ENCODE data around the gene HOXA10. TPM values are rescaled to one million over a fixed set of nuclear protein-coding genes. Genes with fewer than 3 reads are reported as not detected.

HOXA10 gene
- total and polyA plus RNA-seq, 2 donors (not counting 1 experiment from before 2014, with no cell fraction given), result 0.17 to 1.00 TPM

DNA sequence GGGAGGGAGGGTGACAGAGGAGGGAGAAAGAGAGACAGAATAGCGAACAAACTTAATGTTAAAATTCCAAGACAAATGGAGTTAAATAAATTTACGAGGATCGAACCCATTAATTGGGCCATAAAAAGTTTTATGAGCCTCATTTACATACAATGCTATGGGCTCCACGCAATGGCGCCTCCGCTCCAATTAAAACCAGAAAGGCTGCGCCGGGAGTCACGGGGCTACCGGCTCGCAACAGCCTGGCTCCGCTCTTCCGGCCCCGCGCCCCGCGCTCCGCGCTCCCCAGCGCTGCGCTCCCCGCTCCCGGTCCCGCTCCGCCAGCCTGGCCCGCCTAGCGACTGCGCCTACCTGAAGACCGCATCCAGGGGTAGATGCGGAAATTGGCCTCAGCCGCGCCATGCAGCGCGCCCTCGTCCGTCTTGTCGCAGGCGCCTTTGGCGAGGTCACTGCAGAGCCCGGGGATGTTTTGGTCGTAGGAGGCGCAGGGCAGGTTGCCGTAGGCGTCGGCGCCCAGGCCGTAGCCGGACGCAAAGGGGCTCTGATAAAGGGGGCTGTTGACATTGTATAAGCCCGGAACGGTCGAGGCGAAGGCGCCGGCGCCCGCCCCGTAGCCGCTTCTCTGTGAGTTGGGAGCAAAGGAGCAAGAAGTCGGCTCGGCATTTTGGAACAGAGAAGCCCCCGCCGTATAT, 18.2 kb downstream of the HOXA10 start:
- Histone ChIP-seq H3K4me2 (ENCODE audit: extremely low read depth, insufficient read depth, low read length) (peak overlapping the region; percentile 85), H3K79me2 (ENCODE audit: control insufficient read depth, insufficient read depth, low read length) (peaks cover 10% of the 10 kb centered on the region), H3K9me3 (ENCODE audit: control insufficient read depth, insufficient read depth, low read depth, low read length) (no peaks in the 10 kb centered on the region), H3K27ac (ENCODE audit: insufficient read depth, low read length) (peak overlapping the region; percentile 63), H3K36me3 (ENCODE audit: control insufficient read depth, insufficient read depth, low read length) (no peaks in the 10 kb centered on the region), H3K27me3 (ENCODE audit: control insufficient read depth, insufficient read depth, low read length) (no peaks in the 10 kb centered on the region), H3K9ac (ENCODE audit: insufficient read depth, low read length) (peak overlapping the region; percentile 67), H3K4me3 (replicated peaks in 1 of 4; ENCODE audit: control extremely low read depth in 1 of 4, insufficient read depth in 1 of 4, low read depth in 3 of 4, low read length in 4 of 4) (peak overlapping the region; percentile 64 to 86 (median 73)), H4K20me1 (ENCODE audit: control insufficient read depth, extremely low read depth, insufficient read depth, low read length) (no peaks in the 10 kb centered on the region), H2AFZ (ENCODE audit: low read length) (peak overlapping the region; percentile 90), H3K4me1 (ENCODE audit: control insufficient read depth, extremely low read depth, insufficient read depth, low read length) (peaks cover 4% of the 10 kb centered on the region)
- no peak for TF ChIP-seq EZH2 (IDR thresholded peaks at IDR 0.05; ENCODE audit: low read length, missing control alignments)
- TF ChIP-seq, protein P1, sequence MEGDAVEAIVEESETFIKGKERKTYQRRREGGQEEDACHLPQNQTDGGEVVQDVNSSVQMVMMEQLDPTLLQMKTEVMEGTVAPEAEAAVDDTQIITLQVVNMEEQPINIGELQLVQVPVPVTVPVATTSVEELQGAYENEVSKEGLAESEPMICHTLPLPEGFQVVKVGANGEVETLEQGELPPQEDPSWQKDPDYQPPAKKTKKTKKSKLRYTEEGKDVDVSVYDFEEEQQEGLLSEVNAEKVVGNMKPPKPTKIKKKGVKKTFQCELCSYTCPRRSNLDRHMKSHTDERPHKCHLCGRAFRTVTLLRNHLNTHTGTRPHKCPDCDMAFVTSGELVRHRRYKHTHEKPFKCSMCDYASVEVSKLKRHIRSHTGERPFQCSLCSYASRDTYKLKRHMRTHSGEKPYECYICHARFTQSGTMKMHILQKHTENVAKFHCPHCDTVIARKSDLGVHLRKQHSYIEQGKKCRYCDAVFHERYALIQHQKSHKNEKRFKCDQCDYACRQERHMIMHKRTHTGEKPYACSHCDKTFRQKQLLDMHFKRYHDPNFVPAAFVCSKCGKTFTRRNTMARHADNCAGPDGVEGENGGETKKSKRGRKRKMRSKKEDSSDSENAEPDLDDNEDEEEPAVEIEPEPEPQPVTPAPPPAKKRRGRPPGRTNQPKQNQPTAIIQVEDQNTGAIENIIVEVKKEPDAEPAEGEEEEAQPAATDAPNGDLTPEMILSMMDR (conservative IDR thresholded peaks at IDR 0.05 in 1 of 2, IDR thresholded peaks at IDR 0.05 in 1 of 2; ENCODE audit: low read depth in 1 of 2, low read length in 2 of 2), result no peak
- peak in 1 of 2 donors; percentile 29 for DNase-seq (ENCODE audit: low read depth in 2 of 2)

DNA sequence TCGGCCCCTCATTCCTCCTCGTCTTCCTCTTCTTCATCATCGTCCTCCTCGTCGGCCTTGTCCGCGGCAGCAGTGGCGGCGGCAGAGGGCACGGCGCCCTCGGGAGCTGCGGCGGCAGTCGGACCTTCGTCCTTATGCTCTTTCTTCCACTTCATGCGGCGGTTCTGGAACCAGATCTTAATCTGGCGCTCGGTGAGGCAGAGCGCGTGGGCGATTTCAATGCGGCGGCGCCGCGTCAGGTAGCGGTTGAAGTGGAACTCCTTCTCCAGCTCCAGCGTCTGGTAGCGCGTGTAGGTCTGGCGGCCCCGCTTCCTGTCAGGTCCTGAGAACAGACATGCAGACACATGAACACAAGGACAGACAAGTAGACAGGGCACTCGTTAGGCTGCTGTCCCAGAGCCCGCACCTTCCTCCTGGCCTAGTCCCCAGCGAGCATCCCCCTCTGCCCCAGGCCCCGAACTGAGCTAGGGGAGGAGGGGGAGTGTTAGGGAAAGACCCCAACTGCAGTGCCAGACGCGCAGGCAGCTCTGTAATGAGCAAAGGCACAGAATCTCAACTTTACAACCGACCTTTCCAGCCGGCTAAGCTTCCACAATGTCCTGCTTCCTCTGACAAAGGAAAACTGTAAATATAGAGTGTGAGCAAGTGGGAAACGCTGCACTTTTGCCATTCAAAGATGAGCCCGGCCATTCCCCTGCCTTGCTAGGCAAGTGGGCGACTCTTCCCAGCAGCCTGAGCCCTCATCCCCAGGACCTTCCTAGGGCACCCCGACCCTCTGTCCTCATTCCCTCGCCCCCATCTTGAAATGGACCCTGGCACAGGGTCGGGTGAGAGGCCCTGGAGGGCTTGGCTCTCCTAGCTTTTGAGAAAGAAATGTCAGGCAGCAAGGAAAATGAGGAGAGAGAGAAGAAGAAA, 19.0 kb downstream of the HOXA10 start:
- Histone ChIP-seq H3K27ac (ENCODE audit: insufficient read depth, low read length) (no peak overlapping the region), H4K20me1 (ENCODE audit: control insufficient read depth, extremely low read depth, insufficient read depth, low read length) (no peaks in the 10 kb centered on the region), H3K4me2 (ENCODE audit: extremely low read depth, insufficient read depth, low read length) (peak overlapping the region; percentile 85), H3K36me3 (ENCODE audit: control insufficient read depth, insufficient read depth, low read length) (no peaks in the 10 kb centered on the region), H2AFZ (ENCODE audit: low read length) (peak overlapping the region; percentile 90), H3K79me2 (ENCODE audit: control insufficient read depth, insufficient read depth, low read length) (peaks cover 16% of the 10 kb centered on the region), H3K4me1 (ENCODE audit: control insufficient read depth, extremely low read depth, insufficient read depth, low read length) (peaks cover 4% of the 10 kb centered on the region), H3K27me3 (ENCODE audit: control insufficient read depth, insufficient read depth, low read length) (no peaks in the 10 kb centered on the region), H3K9me3 (ENCODE audit: control insufficient read depth, insufficient read depth, low read depth, low read length) (no peaks in the 10 kb centered on the region), H3K4me3 (replicated peaks in 1 of 4; ENCODE audit: control extremely low read depth in 1 of 4, insufficient read depth in 1 of 4, low read depth in 3 of 4, low read length in 4 of 4) (peak overlapping the region; percentile 33 to 86 (median 73)), H3K9ac (ENCODE audit: insufficient read depth, low read length) (no peak overlapping the region)
- no peak for DNase-seq (ENCODE audit: low read depth in 2 of 2)
- no peak for TF ChIP-seq EZH2 (IDR thresholded peaks at IDR 0.05; ENCODE audit: low read length, missing control alignments)
- TF ChIP-seq, protein P1 (conservative IDR thresholded peaks at IDR 0.05 in 1 of 2, IDR thresholded peaks at IDR 0.05 in 1 of 2; ENCODE audit: low read depth in 1 of 2, low read length in 2 of 2), result no peak

DNA sequence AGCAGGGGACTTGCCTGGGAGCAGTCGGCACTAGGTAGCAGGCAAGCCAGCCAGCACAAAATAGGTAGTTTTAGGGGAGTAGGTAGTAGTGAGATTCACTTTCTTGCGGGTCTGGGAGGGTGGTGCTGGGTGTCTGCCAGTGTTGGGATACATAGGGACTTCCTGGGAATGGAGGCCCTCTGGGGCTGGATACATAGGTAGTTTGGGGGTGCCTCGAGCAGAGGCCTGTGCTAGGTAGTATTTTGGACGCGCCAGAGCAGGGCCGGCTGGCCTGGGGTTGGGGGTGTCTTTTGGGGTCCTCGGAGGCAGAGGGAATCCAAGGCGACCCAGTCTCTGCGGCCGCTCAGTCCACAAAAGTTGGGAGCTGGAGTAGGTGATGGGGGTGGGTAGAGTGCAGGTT, 19.8 kb downstream of the HOXA10 start:
- no peak overlapping the region for H3K4me2 ChIP-seq (ENCODE audit: extremely low read depth, insufficient read depth, low read length)
- H4K20me1 ChIP-seq (ENCODE audit: control insufficient read depth, extremely low read depth, insufficient read depth, low read length), result no peaks in the 10 kb centered on the region
- H3K27me3 ChIP-seq (ENCODE audit: control insufficient read depth, insufficient read depth, low read length), result no peaks in the 10 kb centered on the region
- no peak overlapping the region for H3K4me3 ChIP-seq (replicated peaks in 1 of 4; ENCODE audit: control extremely low read depth in 1 of 4, insufficient read depth in 1 of 4, low read depth in 3 of 4, low read length in 4 of 4)
- no peak overlapping the region for H3K9ac ChIP-seq (ENCODE audit: insufficient read depth, low read length)
- H2AFZ ChIP-seq (ENCODE audit: low read length), result no peak overlapping the region
- no peaks in the 10 kb centered on the region for H3K36me3 ChIP-seq (ENCODE audit: control insufficient read depth, insufficient read depth, low read length)
- peaks cover 4% of the 10 kb centered on the region for H3K4me1 ChIP-seq (ENCODE audit: control insufficient read depth, extremely low read depth, insufficient read depth, low read length)
- H3K79me2 ChIP-seq (ENCODE audit: control insufficient read depth, insufficient read depth, low read length), result peaks cover 22% of the 10 kb centered on the region
- no peaks in the 10 kb centered on the region for H3K9me3 ChIP-seq (ENCODE audit: control insufficient read depth, insufficient read depth, low read depth, low read length)
- H3K27ac ChIP-seq (ENCODE audit: insufficient read depth, low read length), result no peak overlapping the region
- TF ChIP-seq, protein P1 (conservative IDR thresholded peaks at IDR 0.05 in 1 of 2, IDR thresholded peaks at IDR 0.05 in 1 of 2; ENCODE audit: low read depth in 1 of 2, low read length in 2 of 2), result no peak
- TF ChIP-seq EZH2 (IDR thresholded peaks at IDR 0.05; ENCODE audit: low read length, missing control alignments), result no peak
- no peak for DNase-seq (ENCODE audit: low read depth in 2 of 2)
